RWPE2 (cell line): Measurements from ENCODE around the gene PKLR.
A peak's percentile ranks its signal among the peaks of the same experiment; 100 is the strongest.

ENCODE experiments used
- ATAC-seq: fragments of 200-7000 bp; cut with Tn5 transposase; 3 replicates; pipeline ENCODE4 v1.9.1; 2021; ENCODE audit warnings: low read depth
- DNase-seq: peaks from one replicate; pipeline ENCODE4 v3.0.0-alpha.2; 2020; ENCODE audit warnings: low spot score
- H3K27ac ChIP-seq: fragments of 450-650 bp; 2 replicates; pipeline ENCODE4 v1.5.1; 2017; ENCODE audit warnings: mild to moderate bottlenecking; ENCODE audit not compliant: poor library complexity, severe bottlenecking
- H3K27me3 ChIP-seq: fragments of 250-450 bp; sonication (Bioruptor Pico); 2 replicates; pipeline ENCODE4 v1.5.1; 2021; ENCODE audit warnings: mild to moderate bottlenecking, moderate library complexity; ENCODE audit not compliant: insufficient read depth, poor library complexity, severe bottlenecking
- H3K36me3 ChIP-seq: fragments of 250-450 bp; sonication (Bioruptor Pico); 2 replicates; pipeline ENCODE4 v1.5.1; 2020; ENCODE audit warnings: low read depth, mild to moderate bottlenecking, moderate library complexity
- H3K4me1 ChIP-seq: fragments of 250-450 bp; sonication (Bioruptor Pico); 2 replicates; pipeline ENCODE4 v1.5.1; 2021; ENCODE audit warnings: mild to moderate bottlenecking, moderate library complexity; ENCODE audit not compliant: insufficient read depth, poor library complexity, severe bottlenecking
- H3K4me3 ChIP-seq: fragments of 250-450 bp; sonication (Bioruptor Pico); 2 replicates; pipeline ENCODE4 v1.5.1; 2021; ENCODE audit warnings: mild to moderate bottlenecking, moderate library complexity; ENCODE audit not compliant: severe bottlenecking
- H3K9me3 ChIP-seq: fragments of 250-450 bp; sonication (Bioruptor Pico); 2 replicates; pipeline ENCODE4 v1.5.1; 2021; ENCODE audit warnings: mild to moderate bottlenecking, moderate library complexity; ENCODE audit not compliant: severe bottlenecking
- CTCF ChIP-seq: fragments of 450-650 bp; IDR thresholded peaks from one replicate; pipeline ENCODE4 v1.5.1; 2017; ENCODE audit warnings: mild to moderate bottlenecking, moderate library complexity; ENCODE audit not compliant: poor library complexity, severe bottlenecking

Gene PKLR

DNA sequence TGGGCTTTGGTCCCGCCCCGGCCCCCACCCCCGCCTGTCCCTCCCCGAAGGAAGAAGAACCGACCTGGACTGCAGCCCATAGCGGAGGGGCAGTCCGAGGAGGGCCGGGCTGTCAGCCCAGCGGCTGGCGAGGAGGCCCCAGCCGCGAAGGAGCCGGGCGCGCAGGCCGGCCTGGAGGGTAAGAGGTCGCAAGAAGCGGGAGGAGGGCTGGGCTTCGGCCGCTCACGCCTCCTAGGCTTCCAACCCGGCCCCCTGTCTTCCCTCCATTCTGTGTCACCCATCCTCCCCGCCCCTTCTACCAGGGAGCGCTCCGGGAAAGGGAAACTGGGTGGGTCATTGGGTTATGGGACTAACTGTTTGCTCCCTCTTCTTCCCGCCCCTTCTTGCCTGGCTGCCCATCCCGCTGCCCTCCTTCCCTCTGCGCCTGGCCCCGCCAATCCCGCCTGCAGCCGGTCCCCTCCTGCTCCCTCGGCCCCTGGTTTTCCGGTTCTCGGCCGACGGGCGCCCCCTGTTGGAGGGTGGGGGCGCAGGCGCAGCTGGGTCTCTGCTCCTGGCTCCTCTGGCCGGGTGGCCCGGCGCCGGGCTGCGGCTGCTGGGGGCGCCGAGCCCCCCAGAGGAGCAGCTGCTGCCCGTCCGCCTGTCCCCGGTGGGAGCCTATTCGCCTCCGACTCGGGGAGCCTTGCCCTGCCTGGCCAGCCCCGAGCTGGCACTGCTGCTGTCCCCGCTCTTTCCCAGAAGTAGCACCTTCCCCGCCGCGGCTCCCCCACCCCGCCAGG lies 21.9 kb upstream of the PKLR start:
- Histone ChIP-seq H3K27me3 (no peaks in the 10 kb centered on the region), H3K9me3 (no peaks in the 10 kb centered on the region), H3K4me3 (peak overlapping the region; percentile 52), H3K36me3 (peaks cover 37% of the 10 kb centered on the region), H3K27ac (peak overlapping the region; percentile 83), H3K4me1 (no peaks in the 10 kb centered on the region)
- peak; percentile 49 for ATAC-seq
- TF ChIP-seq CTCF = peak; percentile 95
- DNase-seq = peak; percentile 92

- ATAC-seq (no peak), DNase-seq (no peak)
- no peak for TF ChIP-seq CTCF
- Histone ChIP-seq H3K4me3 (peak overlapping the region; percentile 52), H3K27me3 (no peaks in the 10 kb centered on the region), H3K36me3 (peaks cover 37% of the 10 kb centered on the region), H3K9me3 (no peaks in the 10 kb centered on the region), H3K4me1 (no peaks in the 10 kb centered on the region), H3K27ac (peak overlapping the region; percentile 83)
These were observed 21.3 kb upstream of the PKLR start for GRCh38 chr1:155322571-155322952.

- peaks cover 40% of the 10 kb centered on the region for H3K36me3 ChIP-seq
These were observed 20.6 kb upstream of the PKLR start for GRCh38 chr1:155321639-155322503.

GRCh38 chr1:155320661-155321617 lies 19.7 kb upstream of the PKLR start, which contains the start of gene RUSC1:
TSS of gene RUSC1 (plus strand) at chr1:155320894. CDS start at chr1:155321774, 880 bp downstream.
- Histone ChIP-seq H3K4me1 (no peaks in the 10 kb centered on the region), H3K27ac (peak within 1 kb of the TSS; percentile 83), H3K4me3 (peak within 1 kb of the TSS; percentile 7), H3K9me3 (no peaks in the 10 kb centered on the region), H3K27me3 (no peaks in the 10 kb centered on the region), H3K36me3 (peaks cover 49% of the 10 kb centered on the region)
- DNase-seq = peak; percentile 79
- peak; percentile 23 for ATAC-seq
- no peak for TF ChIP-seq CTCF

More at GRCh38 chr1:155321639-155322503, 20.6 kb upstream of the PKLR start:
- no peak for TF ChIP-seq CTCF
- peak overlapping the region; percentile 52 for H3K4me3 ChIP-seq
- ATAC-seq = no peak
- no peaks in the 10 kb centered on the region for H3K27me3 ChIP-seq
- no peak for DNase-seq
- H3K9me3 ChIP-seq = no peaks in the 10 kb centered on the region
- no peaks in the 10 kb centered on the region for H3K4me1 ChIP-seq
- peak overlapping the region; percentile 83 for H3K27ac ChIP-seq
